ENCODE measurements around the gene TMCO2.

The TMCO2 gene

GRCh38 chr1:40273547-40274166, 25.9 kb downstream of the TMCO2 start:
- H3K4me1 ChIP-seq (ENCODE audit: control insufficient read depth, low read length), result no peaks in the 10 kb centered on the region
- H3K27me3 ChIP-seq (ENCODE audit: control insufficient read depth, low read length), result no peaks in the 10 kb centered on the region
- no peaks in the 10 kb centered on the region for H3K79me2 ChIP-seq (ENCODE audit: control insufficient read depth, low read length)
- H3K9me3 ChIP-seq (ENCODE audit: control insufficient read depth, insufficient read depth, low read length), result no peaks in the 10 kb centered on the region
- no peak for TF ChIP-seq EZH2phosphoT487 (IDR thresholded peaks at IDR 0.05; ENCODE audit: borderline replicate concordance, low read length)
- no peak for TF ChIP-seq CTCF (IDR thresholded peaks at IDR 0.05; ENCODE audit: low read depth, low read length, poor library complexity, severe bottlenecking)
- no peak overlapping the region for H3K4me2 ChIP-seq (ENCODE audit: low read length)
- no peak overlapping the region for H3K27ac ChIP-seq (ENCODE audit: low read depth, low read length)
- H3K9me2 ChIP-seq (replicated peaks; ENCODE audit: control insufficient read depth, low read length), result no peaks in the 10 kb centered on the region
- no peaks in the 10 kb centered on the region for H4K20me1 ChIP-seq (ENCODE audit: control insufficient read depth, insufficient read depth, low read depth, low read length)
- H3K36me3 ChIP-seq (ENCODE audit: control insufficient read depth, low read length), result peaks cover 62% of the 10 kb centered on the region
- no peak overlapping the region for H3K4me3 ChIP-seq (ENCODE audit: low read length)
- 0 out of 2 replicates have a peak, but pooled peaks cover 3% of the 10 kb centered on the region for H3F3A ChIP-seq (ENCODE audit: control insufficient read depth, insufficient read depth)

- H3K4me3 ChIP-seq (ENCODE audit: low read length), result no peak overlapping the region
- H3K9me2 ChIP-seq (replicated peaks; ENCODE audit: control insufficient read depth, low read length), result no peaks in the 10 kb centered on the region
- H3K4me2 ChIP-seq (ENCODE audit: low read length), result no peak overlapping the region
- no peaks in the 10 kb centered on the region for H4K20me1 ChIP-seq (ENCODE audit: control insufficient read depth, insufficient read depth, low read depth, low read length)
- no peak for TF ChIP-seq CTCF (IDR thresholded peaks at IDR 0.05; ENCODE audit: low read depth, low read length, poor library complexity, severe bottlenecking)
- no peak for TF ChIP-seq EZH2phosphoT487 (IDR thresholded peaks at IDR 0.05; ENCODE audit: borderline replicate concordance, low read length)
- H3K9me3 ChIP-seq (ENCODE audit: control insufficient read depth, insufficient read depth, low read length), result no peaks in the 10 kb centered on the region
- H3K79me2 ChIP-seq (ENCODE audit: control insufficient read depth, low read length), result no peaks in the 10 kb centered on the region
- H3K36me3 ChIP-seq (ENCODE audit: control insufficient read depth, low read length), result peaks cover 65% of the 10 kb centered on the region
- H3K4me1 ChIP-seq (ENCODE audit: control insufficient read depth, low read length), result no peaks in the 10 kb centered on the region
- H3K27me3 ChIP-seq (ENCODE audit: control insufficient read depth, low read length), result no peaks in the 10 kb centered on the region
- 0 out of 2 replicates have a peak, but pooled peaks cover 3% of the 10 kb centered on the region for H3F3A ChIP-seq (ENCODE audit: control insufficient read depth, insufficient read depth)
- H3K27ac ChIP-seq (ENCODE audit: low read depth, low read length), result no peak overlapping the region
Observed at GRCh38 chr1:40274331-40274730, 26.6 kb downstream of the TMCO2 start.

GRCh38 chr1:40276122-40276521, 28.4 kb downstream of the TMCO2 start:
- Histone ChIP-seq H3K27ac (ENCODE audit: low read depth, low read length) (no peak overlapping the region), H4K20me1 (ENCODE audit: control insufficient read depth, insufficient read depth, low read depth, low read length) (no peaks in the 10 kb centered on the region), H3K36me3 (ENCODE audit: control insufficient read depth, low read length) (peaks cover 56% of the 10 kb centered on the region), H3K9me2 (replicated peaks; ENCODE audit: control insufficient read depth, low read length) (no peaks in the 10 kb centered on the region), H3K4me1 (ENCODE audit: control insufficient read depth, low read length) (no peaks in the 10 kb centered on the region), H3K27me3 (ENCODE audit: control insufficient read depth, low read length) (no peaks in the 10 kb centered on the region), H3K4me2 (ENCODE audit: low read length) (no peak overlapping the region), H3F3A (ENCODE audit: control insufficient read depth, insufficient read depth) (no peaks in the 10 kb centered on the region), H3K79me2 (ENCODE audit: control insufficient read depth, low read length) (no peaks in the 10 kb centered on the region), H3K4me3 (ENCODE audit: low read length) (no peak overlapping the region), H3K9me3 (ENCODE audit: control insufficient read depth, insufficient read depth, low read length) (no peaks in the 10 kb centered on the region)
- no peak for TF ChIP-seq EZH2phosphoT487 (IDR thresholded peaks at IDR 0.05; ENCODE audit: borderline replicate concordance, low read length)

GRCh38 chr1:40281853-40282252, 34.1 kb downstream of the TMCO2 start:
- TF ChIP-seq CTCF (IDR thresholded peaks at IDR 0.05; ENCODE audit: low read depth, low read length, poor library complexity, severe bottlenecking), result no peak
- TF ChIP-seq EZH2phosphoT487 (IDR thresholded peaks at IDR 0.05; ENCODE audit: borderline replicate concordance, low read length), result no peak
- H3K9me3 ChIP-seq (ENCODE audit: control insufficient read depth, insufficient read depth, low read length), result no peaks in the 10 kb centered on the region
- no peak overlapping the region for H3K27ac ChIP-seq (ENCODE audit: low read depth, low read length)
- H3K4me3 ChIP-seq (ENCODE audit: low read length), result no peak overlapping the region
- 0 out of 2 replicates have a peak, but pooled peaks cover 4% of the 10 kb centered on the region for H3F3A ChIP-seq (ENCODE audit: control insufficient read depth, insufficient read depth)
- no peaks in the 10 kb centered on the region for H3K27me3 ChIP-seq (ENCODE audit: control insufficient read depth, low read length)
- H3K9me2 ChIP-seq (replicated peaks; ENCODE audit: control insufficient read depth, low read length), result no peaks in the 10 kb centered on the region
- H3K79me2 ChIP-seq (ENCODE audit: control insufficient read depth, low read length), result no peaks in the 10 kb centered on the region; the same call in 1 of the 2 replicates
- H3K4me1 ChIP-seq (ENCODE audit: control insufficient read depth, low read length), result no peaks in the 10 kb centered on the region
- H3K36me3 ChIP-seq (ENCODE audit: control insufficient read depth, low read length), result peaks cover 31% of the 10 kb centered on the region
- no peak overlapping the region for H3K4me2 ChIP-seq (ENCODE audit: low read length)
- H4K20me1 ChIP-seq (ENCODE audit: control insufficient read depth, insufficient read depth, low read depth, low read length), result no peaks in the 10 kb centered on the region
